Left renal cortex interstitium (tissue), 4 donors: Measurements from ENCODE around the gene WDFY2. TPM values are rescaled to one million over a fixed set of nuclear protein-coding genes. Genes with fewer than 3 reads are reported as not detected.
"Not testable (repeated sequence)": the region's sequence is repeated elsewhere in the genome, so short reads cannot be mapped to it uniquely, and the experiment has no call there.

Experiments
- DNase-seq, 4 donors: peaks; one replicate each; pipeline ENCODE4 v3.0.0-alpha.2; 2013; ENCODE audit warnings: low read depth in 4 of 4, low spot score in 2 of 4, missing footprints in 1 of 4
- polyA plus RNA-seq, 4 donors: library from polyadenylated mRNA; unstranded; fragments of 120-200 nt; gene quantifications; one replicate each; pipeline ENCODE4 v1.2.1, GENCODE V29; 2013; ENCODE audit not compliant: insufficient read length in 4 of 4

WDFY2 gene
- polyA plus RNA-seq, 4 donors, result 10.7 to 20.4 (median 14.9) TPM

- DNase-seq, result no peak
Observed at GRCh38 chr13:51688937-51689662, 104.8 kb downstream of the WDFY2 start.

DNA sequence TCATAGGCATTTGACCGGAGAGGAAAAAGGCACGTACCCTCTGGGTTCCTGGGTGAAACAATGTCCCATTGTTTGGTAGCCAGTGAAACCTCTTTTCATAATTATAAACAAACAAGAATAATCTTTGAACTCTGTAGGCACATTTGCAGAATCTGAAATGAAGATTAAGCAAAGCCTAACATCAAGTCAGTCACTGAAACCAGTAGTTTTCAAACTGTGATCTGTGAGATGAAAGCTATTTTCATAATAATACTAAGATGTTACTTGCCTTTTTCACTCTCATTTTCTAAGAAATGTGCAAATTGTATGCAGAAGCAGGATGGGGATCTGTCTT, 105.4 kb downstream of the WDFY2 start:
- DNase-seq, result no peak

GRCh38 chr13:51695677-51696076, 111.4 kb downstream of the WDFY2 start:
- not testable (repeated sequence) for DNase-seq

GRCh38 chr13:51697181-51697580, 112.9 kb downstream of the WDFY2 start:
- DNase-seq, result no peak

GRCh38 chr13:51697855-51698254, 113.6 kb downstream of the WDFY2 start:
- DNase-seq, result no peak

GRCh38 chr13:51698352-51698751, 114.1 kb downstream of the WDFY2 start:
- no peak for DNase-seq

DNA sequence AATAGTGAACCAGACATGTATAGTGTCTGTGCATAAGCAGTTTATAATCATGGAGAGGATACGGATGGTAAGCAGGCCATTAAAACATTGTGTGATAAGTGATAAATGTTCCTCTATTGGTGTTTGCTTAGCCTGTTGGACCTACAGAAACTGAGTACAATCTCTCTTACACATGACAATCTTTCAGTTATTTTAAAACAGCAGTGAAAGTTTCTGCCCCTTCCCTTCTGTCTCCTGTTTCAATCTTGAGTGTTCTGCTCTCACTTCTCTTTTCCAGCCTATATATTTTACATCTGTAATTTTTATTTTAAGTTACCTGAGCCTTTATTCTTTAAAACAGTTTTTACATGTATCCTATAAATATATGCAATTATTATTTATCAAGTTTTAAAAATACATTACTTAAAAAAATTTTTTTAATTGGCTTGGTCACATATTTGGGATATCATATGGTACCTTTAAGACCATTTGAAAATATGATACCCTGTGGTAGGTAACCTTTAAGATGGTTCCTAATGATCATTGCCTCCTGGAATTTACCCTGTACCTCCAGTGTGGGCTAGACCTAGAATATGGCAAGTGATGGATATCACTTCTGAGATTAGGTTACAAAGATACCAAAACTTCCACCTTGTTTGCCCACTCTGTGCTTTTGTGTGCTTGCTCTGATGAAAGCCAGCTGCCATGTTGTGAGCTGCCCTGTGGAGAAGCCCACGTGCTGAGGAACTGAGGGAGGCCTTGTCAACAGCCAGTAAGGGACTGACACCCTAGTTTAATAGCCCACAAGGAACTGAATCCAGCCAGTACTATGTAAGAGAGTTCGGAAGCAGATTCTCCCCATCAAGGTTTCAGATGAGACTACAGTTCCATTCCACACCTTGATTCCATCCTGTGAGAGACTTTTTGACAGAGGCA, 120.4 kb downstream of the WDFY2 start:
- DNase-seq, result no peak

- no peak for DNase-seq
Observed at GRCh38 chr13:51707461-51707860, 123.2 kb downstream of the WDFY2 start.

DNA sequence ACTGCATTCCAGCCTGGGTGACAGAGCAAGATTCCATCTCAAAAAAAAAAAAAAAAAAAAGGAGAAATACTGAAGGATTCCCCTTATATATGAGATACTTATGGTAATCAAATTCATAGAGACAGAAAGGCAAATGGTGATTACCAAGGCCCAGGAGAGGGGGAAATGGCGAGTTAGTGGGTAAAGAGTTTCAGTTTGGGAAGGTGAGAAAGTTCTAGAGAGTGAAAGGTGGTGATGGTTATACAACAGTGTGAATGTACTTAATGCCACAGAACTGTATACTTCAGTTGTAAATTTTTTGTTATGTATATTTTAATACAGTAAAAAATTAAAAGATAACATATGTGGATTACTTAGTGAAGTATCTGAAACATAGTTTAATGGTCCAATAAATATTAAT, 129.5 kb downstream of the WDFY2 start:
- DNase-seq, result no peak

DNA sequence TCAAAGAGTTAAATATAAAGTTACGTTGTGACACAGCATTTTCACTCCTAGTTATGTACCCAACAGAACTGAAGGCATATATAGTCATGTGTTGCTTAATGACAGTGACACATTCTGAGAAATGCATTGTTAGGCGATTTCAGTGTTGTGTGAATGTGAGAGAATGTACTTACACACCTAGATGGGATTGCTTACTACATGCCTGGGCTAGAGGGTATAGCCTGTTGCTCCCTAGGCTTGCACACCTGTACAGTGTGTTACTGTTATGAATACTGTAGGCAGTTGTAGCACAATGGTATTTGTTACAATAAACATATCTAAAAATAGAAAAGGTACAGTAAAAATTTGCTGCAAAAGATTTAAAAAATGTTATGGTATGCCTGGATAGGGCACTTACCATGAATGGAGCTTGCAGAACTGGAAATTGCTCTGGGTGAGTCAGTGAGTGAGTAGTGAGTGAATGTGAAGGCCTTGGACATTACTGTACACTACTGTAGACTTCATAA, 130.5 kb downstream of the WDFY2 start:
- no peak for DNase-seq

DNA sequence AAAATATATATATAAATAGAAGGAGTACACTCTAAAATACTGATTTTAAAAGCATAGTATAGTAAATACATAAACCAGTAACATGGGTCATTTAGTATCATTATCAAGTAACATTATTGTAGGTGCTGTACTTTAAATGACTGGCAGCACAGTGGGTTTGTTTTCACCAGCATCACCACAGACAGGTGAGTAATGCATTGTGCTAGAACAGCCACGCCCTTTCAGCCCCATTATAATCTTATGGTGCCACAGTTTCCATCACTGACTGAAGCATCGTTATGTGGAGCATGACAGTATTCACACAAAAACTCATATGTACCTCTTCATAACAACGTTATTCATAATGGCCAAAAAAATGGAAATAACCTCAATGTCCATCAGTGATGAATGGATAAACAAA, 131.4 kb downstream of the WDFY2 start:
- DNase-seq, result no peak

DNA sequence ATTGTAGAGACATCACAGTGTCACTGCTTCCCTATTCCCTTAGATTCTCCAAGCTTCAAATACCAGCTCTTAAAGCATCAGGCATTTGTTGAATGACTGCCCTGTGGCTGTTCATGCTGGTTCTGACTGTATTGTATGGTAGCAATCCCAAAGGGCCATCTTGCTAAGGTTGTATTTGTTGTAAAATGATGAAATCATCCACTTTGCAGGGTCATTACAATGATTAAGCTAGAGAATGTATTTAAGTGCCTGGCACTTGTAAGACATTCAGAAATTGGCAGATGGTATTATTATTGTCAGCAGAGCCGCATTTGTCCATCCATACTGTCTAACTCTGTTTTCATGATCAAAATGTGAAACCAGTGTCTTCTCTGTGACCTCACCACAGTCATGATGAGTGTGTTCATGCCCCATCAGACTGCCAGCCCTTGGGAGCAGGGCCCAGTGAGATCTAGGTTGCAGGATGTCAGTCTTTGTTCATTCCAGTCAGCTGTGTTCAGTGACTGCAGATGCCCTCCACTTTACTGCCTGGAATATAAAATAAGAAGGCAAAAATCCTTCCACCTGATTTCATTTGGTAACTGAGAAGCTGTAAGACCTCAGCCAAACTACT, 133.6 kb downstream of the WDFY2 start:
- DNase-seq, result no peak

GRCh38 chr13:51719394-51719793, 135.1 kb downstream of the WDFY2 start:
- no peak for DNase-seq

- DNase-seq, result no peak
Observed at GRCh38 chr13:51721496-51721895, 137.2 kb downstream of the WDFY2 start.

DNA sequence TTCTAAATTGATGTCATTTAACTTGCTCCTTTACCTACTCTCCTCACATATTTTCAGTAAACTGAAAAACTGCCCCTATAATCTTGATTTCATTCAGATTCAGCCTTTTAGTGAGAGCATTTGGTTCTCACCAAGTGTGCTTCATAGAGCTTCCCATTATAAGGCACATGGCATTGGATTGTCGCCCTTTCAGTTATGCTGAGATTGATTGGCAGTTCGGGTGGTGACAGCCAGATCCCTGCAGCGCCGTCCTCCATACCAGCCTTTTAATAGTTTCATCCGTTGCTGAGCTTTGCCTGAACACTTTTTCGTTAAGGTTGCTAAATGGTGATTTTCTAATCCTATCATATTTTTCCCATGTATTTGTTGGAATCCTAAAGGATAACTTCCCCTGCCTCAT, 139.3 kb downstream of the WDFY2 start:
- no peak for DNase-seq

DNA sequence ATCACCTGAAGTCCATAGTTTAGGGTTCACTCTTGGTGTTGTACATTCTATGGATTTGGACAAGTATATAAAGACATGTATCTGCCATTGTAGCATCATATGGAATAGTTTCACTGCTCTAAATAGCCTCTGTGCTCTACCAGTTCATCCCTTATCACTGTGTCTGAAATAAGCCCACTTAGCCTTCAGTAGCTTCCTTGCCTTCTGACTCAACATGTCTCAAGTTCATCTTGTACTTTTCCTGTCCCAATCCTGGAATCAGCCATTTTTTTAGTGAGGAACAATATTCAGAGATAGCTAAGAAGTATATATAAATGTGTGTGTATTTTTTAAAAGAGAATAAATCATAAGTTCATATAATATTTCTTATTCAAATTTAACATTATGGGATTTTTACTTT, 140.5 kb downstream of the WDFY2 start:
- no peak for DNase-seq

- DNase-seq, result no peak
Observed at GRCh38 chr13:51726446-51727193, 142.4 kb downstream of the WDFY2 start.

DNA sequence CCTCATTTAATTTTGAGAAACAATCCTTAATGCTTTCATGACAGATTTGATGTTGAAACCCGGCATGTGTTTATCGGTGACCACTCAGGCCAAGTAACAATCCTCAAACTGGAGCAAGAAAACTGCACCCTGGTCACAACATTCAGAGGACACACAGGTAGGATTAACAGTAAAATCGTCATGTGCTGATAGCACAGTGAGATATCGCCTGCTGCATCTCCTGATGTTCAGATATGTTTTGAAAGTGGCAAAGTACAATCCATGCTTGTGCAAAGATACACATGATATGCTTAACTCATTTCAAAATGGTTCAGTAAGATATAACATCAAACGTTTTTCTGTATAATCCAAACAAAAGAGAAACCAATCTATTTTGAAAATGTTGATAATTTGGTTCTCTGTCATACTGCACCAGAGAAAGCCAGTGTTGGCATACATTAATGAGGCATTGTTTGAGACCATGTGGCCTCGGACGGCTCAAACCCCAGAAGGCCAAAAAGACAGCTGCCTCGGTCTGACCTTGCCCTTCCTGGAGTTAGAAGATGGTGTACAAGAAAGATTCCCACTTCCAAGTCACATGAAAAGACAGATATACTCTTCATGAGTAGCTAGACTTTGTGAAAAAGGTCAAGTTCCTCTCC, 143.5 kb downstream of the WDFY2 start:
- DNase-seq, result no peak

- DNase-seq, result no peak
Observed at GRCh38 chr13:51728275-51728673, 144.0 kb downstream of the WDFY2 start.

- DNase-seq, result no peak
Observed at GRCh38 chr13:51728972-51729371, 144.7 kb downstream of the WDFY2 start.
